ENCODE measurements around the gene TFPI. TPM values are rescaled to one million over a fixed set of nuclear protein-coding genes. Genes with fewer than 3 reads are reported as not detected.

TFPI gene
- total and polyA plus RNA-seq, 2 donors (not counting 1 experiment from before 2014, with no cell fraction given), result not detected

- no peaks in the 10 kb centered on the region for H3K36me3 ChIP-seq (replicated peaks in 1 of 2; ENCODE audit: control extremely low read depth in 1 of 2, control insufficient read depth in 1 of 2, extremely low read depth in 1 of 2, insufficient read depth in 2 of 2, low read length in 1 of 2)
- H3K79me2 ChIP-seq (ENCODE audit: control insufficient read depth, insufficient read depth, low read length), result no peaks in the 10 kb centered on the region
- H3K4me1 ChIP-seq (ENCODE audit: control insufficient read depth in 2 of 2, insufficient read depth in 2 of 2, low read length in 2 of 2), result no peaks in the 10 kb centered on the region
- intact Hi-C loops (cut with micrococcal nuclease), result no loop called here
- peaks cover 2% of the 10 kb centered on the region for H3K9me3 Mint-ChIP-seq (ENCODE audit: insufficient read depth)
- no peak overlapping the region for H3K27ac Mint-ChIP-seq
- no peak overlapping the region for H3K27ac ChIP-seq (ENCODE audit: low read length in 2 of 2)
- H3K4me3 ChIP-seq (ENCODE audit: control extremely low read depth in 1 of 5, extremely low read depth in 1 of 5, insufficient read depth in 1 of 5, low read depth in 2 of 5, low read length in 4 of 5), result no peak overlapping the region
- peaks cover 0 to 6% (median 1%) of the 10 kb centered on the region in 3 donors for H3K9me3 ChIP-seq (ENCODE audit: control extremely low read depth in 1 of 3, control insufficient read depth in 2 of 3, insufficient read depth in 1 of 3, low read length in 2 of 3)
- H3K4me1 Mint-ChIP-seq, result no peaks in the 10 kb centered on the region
- H2AFZ ChIP-seq (ENCODE audit: insufficient read depth, low read depth, low read length, poor library complexity, severe bottlenecking), result no peak overlapping the region
- DNase-seq (no peak), ATAC-seq (ENCODE audit: low read depth) (no peak)
- ChIA-PET POLR2A (no interaction called here), CTCF (no interaction called here)
- WGBS (ENCODE audit: insufficient coverage), result 89% methylated on average over 14 of the region's 14 CpGs
- H4K20me1 ChIP-seq (ENCODE audit: control insufficient read depth, insufficient read depth, low read length, poor library complexity, severe bottlenecking), result no peaks in the 10 kb centered on the region
- H3K27me3 Mint-ChIP-seq, result no peaks in the 10 kb centered on the region
- no peak for TF ChIP-seq CTCF (IDR thresholded peaks at IDR 0.05)
- no peak for TF ChIP-seq EZH2 (IDR thresholded peaks at IDR 0.05; ENCODE audit: borderline replicate concordance, insufficient read depth, low read depth, low read length, poor library complexity, severe bottlenecking)
- no peaks in the 10 kb centered on the region for H3K27me3 ChIP-seq (replicated peaks in 1 of 4; ENCODE audit: control extremely low read depth in 1 of 4, control insufficient read depth in 3 of 4, insufficient read depth in 4 of 4, low read length in 3 of 4)
- no peak overlapping the region for H3K4me3 Mint-ChIP-seq
- no peak overlapping the region for H3K9ac ChIP-seq (ENCODE audit: low read length)
- no peak overlapping the region for H3K4me2 ChIP-seq (replicated peaks; ENCODE audit: low read depth, low read length, poor library complexity, severe bottlenecking)
Observed at GRCh38 chr2:187532333-187533120, 21.7 kb downstream of the TFPI start.

GRCh38 chr2:187529977-187530721, 24.1 kb downstream of the TFPI start:
- Histone ChIP-seq H3K4me2 (replicated peaks; ENCODE audit: low read depth, low read length, poor library complexity, severe bottlenecking) (no peak overlapping the region), H3K9ac (ENCODE audit: low read length) (no peak overlapping the region), H4K20me1 (ENCODE audit: control insufficient read depth, insufficient read depth, low read length, poor library complexity, severe bottlenecking) (no peaks in the 10 kb centered on the region), H3K79me2 (ENCODE audit: control insufficient read depth, insufficient read depth, low read length) (no peaks in the 10 kb centered on the region), H3K36me3 (replicated peaks in 1 of 2; ENCODE audit: control extremely low read depth in 1 of 2, control insufficient read depth in 1 of 2, extremely low read depth in 1 of 2, insufficient read depth in 2 of 2, low read length in 1 of 2) (no peaks in the 10 kb centered on the region), H3K27ac (ENCODE audit: low read length in 2 of 2) (no peak overlapping the region), H3K27me3 (replicated peaks in 1 of 4; ENCODE audit: control extremely low read depth in 1 of 4, control insufficient read depth in 3 of 4, insufficient read depth in 4 of 4, low read length in 3 of 4) (no peaks in the 10 kb centered on the region), H2AFZ (ENCODE audit: insufficient read depth, low read depth, low read length, poor library complexity, severe bottlenecking) (no peak overlapping the region), H3K4me1 (ENCODE audit: control insufficient read depth in 2 of 2, insufficient read depth in 2 of 2, low read length in 2 of 2) (no peaks in the 10 kb centered on the region), H3K4me3 (ENCODE audit: control extremely low read depth in 1 of 5, extremely low read depth in 1 of 5, insufficient read depth in 1 of 5, low read depth in 2 of 5, low read length in 4 of 5) (no peak overlapping the region), H3K9me3 (ENCODE audit: control extremely low read depth in 1 of 3, control insufficient read depth in 2 of 3, insufficient read depth in 1 of 3, low read length in 2 of 3) (peaks cover 0 to 6% (median 1%) of the 10 kb centered on the region in 3 donors)
- ATAC-seq (ENCODE audit: low read depth) (no peak), DNase-seq (no peak)
- peaks cover 1% of the 10 kb centered on the region for H3K9me3 Mint-ChIP-seq (ENCODE audit: insufficient read depth)
- no peak overlapping the region for H3K27ac Mint-ChIP-seq
- H3K4me3 Mint-ChIP-seq, result no peak overlapping the region
- TF ChIP-seq CTCF (IDR thresholded peaks at IDR 0.05) (no peak), EZH2 (IDR thresholded peaks at IDR 0.05; ENCODE audit: borderline replicate concordance, insufficient read depth, low read depth, low read length, poor library complexity, severe bottlenecking) (no peak)
- CTCF ChIA-PET, result no interaction called here
- WGBS (ENCODE audit: insufficient coverage), result no CpG with 5 or more reads among the region's 7 CpGs
- H3K4me1 Mint-ChIP-seq, result no peaks in the 10 kb centered on the region
- no peaks in the 10 kb centered on the region for H3K27me3 Mint-ChIP-seq
- intact Hi-C loops (cut with micrococcal nuclease), result no loop called here
- POLR2A ChIA-PET, result no interaction called here
